ENCODE results near the gene ZNF618.
"Not testable (repeated sequence)": the region's sequence is repeated elsewhere in the genome, so short reads cannot be mapped to it uniquely, and the experiment has no call there.

ZNF618 gene

DNA sequence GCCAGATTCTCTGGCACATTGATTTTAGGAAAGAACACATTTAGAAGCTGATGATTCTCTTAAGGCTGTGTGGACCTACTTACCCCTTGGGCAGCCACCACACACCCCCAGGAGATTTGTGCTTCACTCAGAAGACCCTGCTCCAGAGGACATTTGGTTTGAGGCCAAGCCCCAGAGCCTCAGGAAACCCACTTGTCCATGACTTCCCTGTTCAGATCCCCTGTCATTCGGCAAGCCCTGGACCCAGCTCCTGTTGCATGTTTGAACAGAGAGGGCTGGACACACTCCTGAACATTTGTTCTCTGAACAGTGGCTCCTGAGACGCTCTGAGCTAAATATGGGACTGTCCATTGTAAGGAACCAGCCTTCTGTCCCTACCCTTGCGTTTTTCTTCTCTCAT is 119.9 kb downstream of the ZNF618 start:
- FAIRE-seq (no peak), DNase-seq (ENCODE audit: insufficient read length, low spot score) (no peak)
- TF ChIP-seq, protein P1, sequence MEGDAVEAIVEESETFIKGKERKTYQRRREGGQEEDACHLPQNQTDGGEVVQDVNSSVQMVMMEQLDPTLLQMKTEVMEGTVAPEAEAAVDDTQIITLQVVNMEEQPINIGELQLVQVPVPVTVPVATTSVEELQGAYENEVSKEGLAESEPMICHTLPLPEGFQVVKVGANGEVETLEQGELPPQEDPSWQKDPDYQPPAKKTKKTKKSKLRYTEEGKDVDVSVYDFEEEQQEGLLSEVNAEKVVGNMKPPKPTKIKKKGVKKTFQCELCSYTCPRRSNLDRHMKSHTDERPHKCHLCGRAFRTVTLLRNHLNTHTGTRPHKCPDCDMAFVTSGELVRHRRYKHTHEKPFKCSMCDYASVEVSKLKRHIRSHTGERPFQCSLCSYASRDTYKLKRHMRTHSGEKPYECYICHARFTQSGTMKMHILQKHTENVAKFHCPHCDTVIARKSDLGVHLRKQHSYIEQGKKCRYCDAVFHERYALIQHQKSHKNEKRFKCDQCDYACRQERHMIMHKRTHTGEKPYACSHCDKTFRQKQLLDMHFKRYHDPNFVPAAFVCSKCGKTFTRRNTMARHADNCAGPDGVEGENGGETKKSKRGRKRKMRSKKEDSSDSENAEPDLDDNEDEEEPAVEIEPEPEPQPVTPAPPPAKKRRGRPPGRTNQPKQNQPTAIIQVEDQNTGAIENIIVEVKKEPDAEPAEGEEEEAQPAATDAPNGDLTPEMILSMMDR (IDR thresholded peaks at IDR 0.05; ENCODE audit: insufficient read depth, missing control alignments) = no peak

DNA sequence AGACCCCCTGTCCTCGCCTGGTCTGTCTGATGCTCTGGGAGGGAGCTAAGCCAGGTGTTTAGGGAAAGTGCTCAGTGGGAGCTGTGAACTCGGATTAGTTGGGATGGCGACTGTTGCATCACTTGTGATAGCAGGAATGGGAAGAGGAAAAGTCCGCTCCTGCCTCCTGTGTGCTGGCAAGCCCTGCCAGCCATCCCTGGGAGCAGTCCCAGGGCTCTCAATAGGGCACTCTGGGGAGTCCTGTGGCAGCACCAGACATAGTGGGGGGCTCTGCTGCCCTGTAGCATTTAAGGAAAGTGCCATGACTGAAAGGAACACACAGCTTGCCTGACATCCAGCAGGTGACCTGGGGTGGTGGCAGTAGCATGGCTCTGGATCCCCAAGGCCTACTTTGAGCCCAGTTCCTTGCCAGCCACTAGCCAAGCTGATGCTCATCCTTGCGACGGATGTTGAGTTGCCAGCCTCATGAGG is 120.5 kb downstream of the ZNF618 start:
- no peak for DNase-seq (ENCODE audit: insufficient read length, low spot score)
- TF ChIP-seq, protein P1 (IDR thresholded peaks at IDR 0.05; ENCODE audit: insufficient read depth, missing control alignments) = no peak
- no peak for FAIRE-seq

DNA sequence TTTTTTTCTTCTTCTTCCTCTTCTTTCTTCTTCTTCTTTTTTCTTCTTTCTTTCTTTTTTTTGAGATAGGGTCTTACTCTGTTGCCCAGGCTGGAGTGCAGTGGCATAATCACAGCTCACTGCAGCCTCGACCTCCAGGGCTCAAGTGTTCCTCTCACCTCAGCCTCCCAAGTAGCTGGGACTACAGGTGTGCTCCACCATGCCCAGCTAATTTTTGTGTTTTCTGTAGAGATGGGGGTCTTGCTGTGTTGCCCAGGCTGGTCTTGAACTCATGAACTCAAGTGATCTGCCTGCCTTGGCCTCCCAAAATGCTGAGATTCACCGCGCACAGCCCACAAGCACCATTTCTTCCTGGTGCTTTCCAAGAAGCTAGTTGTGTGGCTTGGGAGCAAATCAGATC is 121.0 kb downstream of the ZNF618 start:
- DNase-seq (ENCODE audit: insufficient read length, low spot score); FAIRE-seq: not testable (repeated sequence)

DNA sequence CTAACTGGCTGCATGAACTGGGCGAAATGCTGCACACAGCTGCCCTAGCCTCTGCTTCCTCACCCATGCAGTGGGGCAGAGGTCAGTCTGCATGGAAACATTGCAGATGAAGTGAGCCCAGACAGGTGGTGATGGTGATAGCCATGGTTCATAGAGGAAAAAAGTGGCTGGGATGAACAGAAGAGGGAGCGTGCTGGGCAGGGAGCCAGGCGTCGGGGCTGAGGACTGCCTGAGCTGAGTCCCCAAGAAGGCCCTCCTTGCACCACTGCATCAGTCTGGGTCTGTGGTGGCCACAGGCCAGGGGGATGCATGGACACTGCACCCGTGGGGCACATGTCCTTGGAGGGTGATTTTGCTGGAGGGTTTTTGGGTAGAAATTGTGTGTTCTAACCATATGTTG is 121.5 kb downstream of the ZNF618 start:
- TF ChIP-seq, protein P1 (IDR thresholded peaks at IDR 0.05; ENCODE audit: insufficient read depth, missing control alignments) = no peak
- DNase-seq (ENCODE audit: insufficient read length, low spot score) (no peak), FAIRE-seq (no peak)

DNA sequence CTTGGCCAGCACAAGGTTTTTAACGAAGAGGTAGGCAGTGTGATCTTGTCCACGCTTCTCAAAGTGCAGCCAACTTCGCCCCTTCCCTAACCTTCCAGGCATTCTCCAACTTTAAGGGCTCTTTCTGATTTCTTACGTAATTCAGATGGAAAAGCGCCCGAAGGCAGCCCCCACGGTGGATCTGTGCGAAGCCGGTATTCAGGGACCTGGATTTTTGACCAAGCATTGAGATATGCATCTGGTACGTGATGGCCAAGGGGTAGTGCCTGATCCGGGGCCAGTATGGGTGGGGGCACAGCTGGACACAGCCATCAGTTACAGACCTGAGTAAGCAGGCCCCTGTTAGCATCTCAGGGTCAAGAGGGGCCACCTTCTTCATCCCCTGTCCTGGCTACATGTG is 122.0 kb downstream of the ZNF618 start:
- TF ChIP-seq, protein P1 (IDR thresholded peaks at IDR 0.05; ENCODE audit: insufficient read depth, missing control alignments) = no peak
- FAIRE-seq = no peak

DNA sequence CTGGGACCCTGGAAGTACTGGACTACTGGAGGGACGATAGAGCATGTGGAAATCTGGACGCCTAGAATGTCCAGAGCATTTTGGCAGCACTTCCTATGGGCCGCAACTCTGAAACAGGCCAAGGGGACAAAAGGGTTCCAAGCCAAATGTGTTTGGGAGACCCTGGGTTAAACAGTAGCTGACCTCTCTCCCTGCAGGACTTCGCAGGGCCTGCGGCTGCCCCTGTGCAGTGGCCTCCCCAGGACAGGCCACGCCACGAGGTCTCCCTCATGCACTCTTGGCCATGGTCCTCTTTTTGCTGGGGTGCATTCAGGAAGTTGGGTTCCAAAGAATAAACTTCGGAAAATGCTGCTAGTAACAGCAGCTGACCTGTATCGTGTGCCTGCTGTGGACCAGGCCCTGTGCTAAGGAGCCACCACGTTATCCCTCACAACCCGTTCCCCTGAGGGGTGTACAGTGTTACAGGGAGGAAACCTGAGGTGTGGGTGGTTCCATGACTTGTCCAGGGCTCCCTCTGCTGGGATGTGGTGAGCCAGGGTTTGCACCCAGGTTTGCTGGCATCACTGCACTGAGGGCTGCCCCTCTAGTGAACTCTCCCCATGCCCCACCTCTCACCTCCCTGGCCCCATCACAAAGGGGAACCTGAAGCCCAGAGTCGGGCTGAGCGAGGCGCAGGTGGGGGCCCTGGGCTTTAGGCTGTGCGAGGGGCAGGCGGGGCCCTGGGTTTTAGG is 122.6 kb downstream of the ZNF618 start:
- TF ChIP-seq, protein P1 (IDR thresholded peaks at IDR 0.05; ENCODE audit: insufficient read depth, missing control alignments) = peak; percentile 29
- FAIRE-seq (no peak), DNase-seq (ENCODE audit: insufficient read length, low spot score) (no peak)

More for the DNA sequence above, 122.0 kb downstream of the ZNF618 start:
- no peak for DNase-seq (ENCODE audit: insufficient read length, low spot score)

DNA sequence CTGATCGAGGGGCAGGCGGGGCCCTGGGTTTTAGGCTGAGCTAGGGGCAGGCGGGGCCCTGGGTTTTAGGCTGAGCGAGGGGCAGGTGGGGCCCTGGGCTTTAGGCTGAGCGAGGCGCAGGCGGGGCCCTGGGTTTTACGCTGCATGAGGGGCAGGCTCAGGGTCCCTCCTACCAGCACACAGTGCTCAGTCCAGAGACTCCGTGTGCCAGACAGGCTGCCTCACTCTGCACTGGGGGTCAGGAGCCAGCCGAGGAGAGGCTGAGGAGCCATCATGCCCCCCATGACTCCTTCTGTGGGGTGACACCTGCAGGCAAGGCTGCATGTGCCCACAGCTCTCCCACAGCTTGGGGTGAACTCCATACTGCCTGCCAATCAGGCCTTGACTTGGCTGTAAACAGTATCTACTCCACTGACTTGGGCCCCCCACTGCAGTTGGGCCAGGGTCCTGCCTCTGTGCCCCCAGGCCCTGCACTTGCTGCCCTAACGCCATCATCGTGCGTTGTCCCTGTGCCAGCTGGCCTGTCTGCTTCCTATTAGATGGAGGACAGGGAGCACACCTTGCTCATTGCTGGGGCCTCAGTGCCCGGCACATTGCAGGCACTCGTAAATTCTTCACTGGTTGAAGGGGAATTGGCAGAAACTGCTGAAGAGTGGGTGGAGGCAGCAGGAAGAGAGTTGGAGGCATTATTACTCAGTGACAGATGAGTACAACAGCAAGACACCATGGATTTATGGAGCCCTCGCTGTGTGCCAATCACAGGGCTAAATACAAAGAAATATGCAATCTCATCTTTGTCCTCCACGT is 123.3 kb downstream of the ZNF618 start:
- FAIRE-seq (no peak), DNase-seq (ENCODE audit: insufficient read length, low spot score) (no peak)
- TF ChIP-seq, protein P1 (IDR thresholded peaks at IDR 0.05; ENCODE audit: insufficient read depth, missing control alignments) = no peak
